Measurements from ENCODE around the gene ATP5F1D. TPM values are rescaled to one million over a fixed set of nuclear protein-coding genes. Genes with fewer than 3 reads are reported as not detected.

The ATP5F1D gene
- total RNA-seq, 1 experiment from 2014 or later: 179 TPM

- DNase-seq: no peak
- H3K4me3 Mint-ChIP-seq: peak overlapping the region; percentile 67 to 71; a peak in 4 of 5 replicates
- TF ChIP-seq CTCF (conservative IDR thresholded peaks at IDR 0.05): no peak
- H3K27me3 ChIP-seq (ENCODE audit: insufficient read depth, low read length): no peaks in the 10 kb centered on the region
- no peak overlapping the region; the same call in 1 of the 2 replicates for H3K14ac ChIP-seq (ENCODE audit: insufficient read depth, low read length)
- H2BK15ac ChIP-seq (ENCODE audit: low read depth, low read length): no peak overlapping the region
- H4K91ac ChIP-seq (ENCODE audit: insufficient read length, low read depth, low read length): no peak overlapping the region
- peaks cover 7 to 23% of the 10 kb centered on the region in 2 experiments for H3K4me1 Mint-ChIP-seq
- no peaks in the 10 kb centered on the region for H3K36me3 Mint-ChIP-seq (ENCODE audit: insufficient read depth in 1 of 3, low read depth in 3 of 3)
- peaks cover 2% of the 10 kb centered on the region; the same call in 1 of the 2 replicates for H3K79me2 ChIP-seq (ENCODE audit: insufficient read depth, low read length)
- no peak overlapping the region for H2BK12ac ChIP-seq (ENCODE audit: insufficient read length, low read depth, low read length)
- no peak overlapping the region for H4K5ac ChIP-seq (ENCODE audit: insufficient read length, low read depth, low read length)
- no peak overlapping the region for H2AK5ac ChIP-seq (ENCODE audit: insufficient read length, low read length)
- no peak overlapping the region for H3K27ac ChIP-seq (ENCODE audit: insufficient read length, low read depth, low read length)
- no peak overlapping the region for H2BK20ac ChIP-seq (ENCODE audit: low read depth, low read length, poor library complexity, severe bottlenecking)
- H3T11ph ChIP-seq (ENCODE audit: low read length): no peak overlapping the region
- no peak overlapping the region for H3K27ac Mint-ChIP-seq
- no peaks in the 10 kb centered on the region for H3K79me1 ChIP-seq (ENCODE audit: insufficient read depth, low read depth, low read length, poor library complexity, severe bottlenecking)
- no peak overlapping the region for H3K4ac ChIP-seq (ENCODE audit: low read depth, low read length)
- no CpG with 5 or more reads among the region's 55 CpGs for WGBS (ENCODE audit: extremely low coverage, insufficient read length, low lambda C conversion rate)
- H3K4me2 ChIP-seq (ENCODE audit: insufficient read depth, insufficient read length, low read length): no peak overlapping the region
- H3K23ac ChIP-seq (ENCODE audit: insufficient read length, low read depth, low read length): no peak overlapping the region
- H3K56ac ChIP-seq (ENCODE audit: insufficient read length, low read depth, low read length): no peak overlapping the region
- H3K18ac ChIP-seq (ENCODE audit: insufficient read length, low read depth, low read length): no peak overlapping the region
- H4K8ac ChIP-seq (replicated peaks; ENCODE audit: insufficient read length, low read depth, low read length): no peak overlapping the region
- H2BK120ac ChIP-seq (ENCODE audit: low read depth, low read length, poor library complexity, severe bottlenecking): no peak overlapping the region
- no peak overlapping the region for H2AFZ ChIP-seq (ENCODE audit: low read length)
- H3K27me3 Mint-ChIP-seq (ENCODE audit: low read depth): peaks cover 15% of the 10 kb centered on the region
- H3K9me3 Mint-ChIP-seq: no peaks in the 10 kb centered on the region
- peaks cover 4% of the 10 kb centered on the region for H3K23me2 ChIP-seq (ENCODE audit: insufficient read length, low read depth, low read length, poor library complexity, severe bottlenecking)
- no peaks in the 10 kb centered on the region for H3K9me3 ChIP-seq (ENCODE audit: control insufficient read depth, low read depth, low read length)
- no peak overlapping the region for H2BK5ac ChIP-seq (ENCODE audit: insufficient read length, low read length)
- H3K9ac ChIP-seq (ENCODE audit: extremely low read depth, insufficient read length, low read length): no peak overlapping the region
- no peaks in the 10 kb centered on the region for H3K4me1 ChIP-seq (ENCODE audit: insufficient read depth, low read length)
- no peaks in the 10 kb centered on the region for H4K20me1 ChIP-seq (ENCODE audit: control insufficient read depth, insufficient read depth, insufficient read length)
Measured at GRCh38 chr19:1287354-1288225, 46.0 kb downstream of the ATP5F1D start.

Data from H9 (cell line).